ENCODE data around the gene TSPAN16.

DNA sequence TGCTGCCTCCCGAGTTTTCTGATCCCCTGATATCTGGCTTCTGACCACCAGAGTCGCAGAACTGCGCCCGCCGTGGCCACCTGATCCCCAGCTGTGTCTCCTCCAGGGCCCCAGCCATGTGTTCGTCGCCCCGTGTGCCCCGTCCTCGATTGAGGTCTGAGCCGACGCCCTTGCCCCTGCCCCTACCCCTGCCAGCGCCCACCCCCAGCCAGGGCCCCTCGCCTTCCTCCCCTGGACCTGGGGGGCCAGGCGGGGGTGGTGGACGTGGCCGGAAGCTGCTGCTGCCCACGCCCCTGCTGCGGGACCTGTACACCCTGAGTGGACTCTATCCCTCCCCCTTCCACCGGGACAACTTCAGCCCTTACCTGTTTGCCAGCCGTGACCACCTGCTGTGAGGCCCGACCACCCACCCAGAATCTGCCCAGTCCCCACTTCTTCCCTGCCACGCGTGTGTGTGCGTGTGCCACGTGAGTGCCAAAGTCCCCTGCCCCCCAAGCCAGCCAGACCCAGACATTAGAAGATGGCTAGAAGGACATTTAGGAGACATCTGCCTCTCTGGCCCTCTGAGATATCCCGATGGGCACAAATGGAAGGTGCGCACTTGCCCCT lies 68.4 kb downstream of the TSPAN16 start:
- TF ChIP-seq, protein P1, sequence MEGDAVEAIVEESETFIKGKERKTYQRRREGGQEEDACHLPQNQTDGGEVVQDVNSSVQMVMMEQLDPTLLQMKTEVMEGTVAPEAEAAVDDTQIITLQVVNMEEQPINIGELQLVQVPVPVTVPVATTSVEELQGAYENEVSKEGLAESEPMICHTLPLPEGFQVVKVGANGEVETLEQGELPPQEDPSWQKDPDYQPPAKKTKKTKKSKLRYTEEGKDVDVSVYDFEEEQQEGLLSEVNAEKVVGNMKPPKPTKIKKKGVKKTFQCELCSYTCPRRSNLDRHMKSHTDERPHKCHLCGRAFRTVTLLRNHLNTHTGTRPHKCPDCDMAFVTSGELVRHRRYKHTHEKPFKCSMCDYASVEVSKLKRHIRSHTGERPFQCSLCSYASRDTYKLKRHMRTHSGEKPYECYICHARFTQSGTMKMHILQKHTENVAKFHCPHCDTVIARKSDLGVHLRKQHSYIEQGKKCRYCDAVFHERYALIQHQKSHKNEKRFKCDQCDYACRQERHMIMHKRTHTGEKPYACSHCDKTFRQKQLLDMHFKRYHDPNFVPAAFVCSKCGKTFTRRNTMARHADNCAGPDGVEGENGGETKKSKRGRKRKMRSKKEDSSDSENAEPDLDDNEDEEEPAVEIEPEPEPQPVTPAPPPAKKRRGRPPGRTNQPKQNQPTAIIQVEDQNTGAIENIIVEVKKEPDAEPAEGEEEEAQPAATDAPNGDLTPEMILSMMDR (IDR thresholded peaks at IDR 0.05; ENCODE audit: low read length), result no peak
- no peak for TF ChIP-seq EZH2 (IDR thresholded peaks at IDR 0.05; ENCODE audit: borderline replicate concordance, low read length)
